D721Med (cell line): ENCODE data around the gene GTF3C5.
"Not testable (repeated sequence)": the region's sequence is repeated elsewhere in the genome, so short reads cannot be mapped to it uniquely, and the experiment has no call there.

Source experiments
- DNase-seq: peaks from one replicate; pipeline ENCODE4 v3.0.0; 2011; ENCODE audit warnings: low spot score; ENCODE audit not compliant: insufficient read length
- FAIRE-seq: peaks from 2 replicates; lab custom pipeline; 2011; peaks lifted over from hg19 to GRCh38; lab: Jason Lieb, UNC
- TF ChIP-seq, protein P1 (sequence below): IDR thresholded peaks from 2 replicates; pipeline ENCODE4 v1.5.1; 2012; ENCODE audit warnings: mild to moderate bottlenecking, control low read depth; ENCODE audit not compliant: insufficient read depth; ENCODE audit errors: missing control alignments

Gene GTF3C5

DNA sequence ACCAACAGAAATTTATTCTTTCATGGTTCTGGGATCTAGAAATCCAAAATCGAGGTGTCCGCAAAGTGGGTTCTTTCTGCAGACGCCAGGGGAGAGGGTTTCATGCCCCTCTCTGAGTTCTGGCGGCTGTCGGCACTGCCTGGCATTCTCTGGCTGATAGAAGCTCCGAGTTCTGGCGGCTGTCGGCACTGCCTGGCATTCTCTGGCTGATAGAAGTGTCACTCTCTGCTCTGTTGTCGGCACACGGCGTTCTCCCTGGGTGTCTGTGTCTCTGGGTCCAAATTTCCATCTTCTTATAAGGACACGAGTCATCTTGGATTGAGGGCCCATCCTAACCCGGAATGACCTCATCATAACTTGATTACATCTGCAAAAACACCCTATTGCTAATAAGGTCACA lies 44.7 kb upstream of the GTF3C5 start:
- FAIRE-seq (no peak), DNase-seq (no peak)
- TF ChIP-seq, protein P1, sequence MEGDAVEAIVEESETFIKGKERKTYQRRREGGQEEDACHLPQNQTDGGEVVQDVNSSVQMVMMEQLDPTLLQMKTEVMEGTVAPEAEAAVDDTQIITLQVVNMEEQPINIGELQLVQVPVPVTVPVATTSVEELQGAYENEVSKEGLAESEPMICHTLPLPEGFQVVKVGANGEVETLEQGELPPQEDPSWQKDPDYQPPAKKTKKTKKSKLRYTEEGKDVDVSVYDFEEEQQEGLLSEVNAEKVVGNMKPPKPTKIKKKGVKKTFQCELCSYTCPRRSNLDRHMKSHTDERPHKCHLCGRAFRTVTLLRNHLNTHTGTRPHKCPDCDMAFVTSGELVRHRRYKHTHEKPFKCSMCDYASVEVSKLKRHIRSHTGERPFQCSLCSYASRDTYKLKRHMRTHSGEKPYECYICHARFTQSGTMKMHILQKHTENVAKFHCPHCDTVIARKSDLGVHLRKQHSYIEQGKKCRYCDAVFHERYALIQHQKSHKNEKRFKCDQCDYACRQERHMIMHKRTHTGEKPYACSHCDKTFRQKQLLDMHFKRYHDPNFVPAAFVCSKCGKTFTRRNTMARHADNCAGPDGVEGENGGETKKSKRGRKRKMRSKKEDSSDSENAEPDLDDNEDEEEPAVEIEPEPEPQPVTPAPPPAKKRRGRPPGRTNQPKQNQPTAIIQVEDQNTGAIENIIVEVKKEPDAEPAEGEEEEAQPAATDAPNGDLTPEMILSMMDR = no peak

- TF ChIP-seq, protein P1 = no peak
- FAIRE-seq (no peak), DNase-seq (no peak)
These were observed 43.9 kb upstream of the GTF3C5 start for GRCh38 chr9:132986640-132987620.

- TF ChIP-seq, protein P1 = no peak
- DNase-seq (no peak), FAIRE-seq (no peak)
These were observed 42.4 kb upstream of the GTF3C5 start for GRCh38 chr9:132988244-132989013.

- TF ChIP-seq, protein P1 = no peak
- FAIRE-seq = no peak
- DNase-seq = no peak
These were observed 41.8 kb upstream of the GTF3C5 start for GRCh38 chr9:132989014-132989310.

DNA sequence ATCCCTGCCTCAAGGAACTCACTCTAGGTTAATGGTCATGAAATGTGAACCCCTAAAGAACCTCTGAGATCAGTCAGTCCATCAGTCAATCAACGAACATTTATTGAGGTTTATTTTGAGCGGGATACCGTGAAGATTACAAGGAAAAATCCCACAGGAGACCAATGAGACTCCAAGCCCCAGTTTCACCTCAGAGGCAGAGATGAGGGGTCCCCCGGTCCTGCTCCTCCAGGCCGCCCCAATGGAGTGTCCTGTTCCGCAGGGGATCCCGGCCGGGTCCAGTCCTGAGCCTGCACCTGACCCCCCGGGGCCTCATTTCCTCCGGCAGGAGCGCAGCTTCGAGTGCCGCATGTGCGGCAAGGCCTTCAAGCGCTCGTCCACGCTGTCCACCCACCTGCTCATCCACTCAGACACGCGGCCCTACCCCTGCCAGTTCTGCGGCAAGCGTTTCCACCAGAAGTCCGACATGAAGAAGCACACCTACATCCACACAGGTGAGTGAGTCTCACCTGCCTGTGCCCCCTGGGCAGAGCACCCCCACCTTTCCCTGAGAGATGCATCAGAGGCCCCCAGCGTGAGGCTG lies 41.3 kb upstream of the GTF3C5 start:
- DNase-seq = no peak
- FAIRE-seq = no peak
- TF ChIP-seq, protein P1 = no peak

DNA sequence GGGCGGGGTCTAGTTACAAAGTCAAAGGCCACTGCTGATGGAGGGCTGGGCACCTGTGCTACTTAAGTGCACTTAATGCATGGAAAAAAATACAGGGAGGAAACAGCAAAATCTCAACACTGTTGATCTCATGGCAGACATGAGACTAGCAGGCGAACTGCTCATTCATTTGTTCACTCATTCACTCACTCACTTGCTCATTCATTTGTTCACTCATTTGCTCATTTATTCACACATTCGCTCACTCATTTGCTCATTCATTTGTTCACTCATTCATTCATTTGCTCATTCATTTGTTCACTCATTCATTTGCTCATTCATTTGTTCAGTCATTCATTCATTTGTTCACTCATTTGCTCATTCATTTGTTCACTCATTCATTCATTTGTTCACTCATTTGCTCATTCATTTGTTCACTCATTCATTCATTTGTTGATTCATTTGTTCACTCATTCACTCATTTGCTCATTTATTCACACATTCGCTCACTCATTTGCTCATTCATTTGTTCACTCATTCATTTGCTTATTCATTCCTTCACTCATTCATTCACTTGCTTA lies 40.7 kb upstream of the GTF3C5 start:
- not testable (repeated sequence) for FAIRE-seq, DNase-seq

GRCh38 chr9:132990781-132991180 lies 40.0 kb upstream of the GTF3C5 start:
- no peak for DNase-seq
- FAIRE-seq = no peak
- TF ChIP-seq, protein P1 = no peak
